ENCODE measurements around the gene ATG16L1.

ATG16L1 gene

DNA sequence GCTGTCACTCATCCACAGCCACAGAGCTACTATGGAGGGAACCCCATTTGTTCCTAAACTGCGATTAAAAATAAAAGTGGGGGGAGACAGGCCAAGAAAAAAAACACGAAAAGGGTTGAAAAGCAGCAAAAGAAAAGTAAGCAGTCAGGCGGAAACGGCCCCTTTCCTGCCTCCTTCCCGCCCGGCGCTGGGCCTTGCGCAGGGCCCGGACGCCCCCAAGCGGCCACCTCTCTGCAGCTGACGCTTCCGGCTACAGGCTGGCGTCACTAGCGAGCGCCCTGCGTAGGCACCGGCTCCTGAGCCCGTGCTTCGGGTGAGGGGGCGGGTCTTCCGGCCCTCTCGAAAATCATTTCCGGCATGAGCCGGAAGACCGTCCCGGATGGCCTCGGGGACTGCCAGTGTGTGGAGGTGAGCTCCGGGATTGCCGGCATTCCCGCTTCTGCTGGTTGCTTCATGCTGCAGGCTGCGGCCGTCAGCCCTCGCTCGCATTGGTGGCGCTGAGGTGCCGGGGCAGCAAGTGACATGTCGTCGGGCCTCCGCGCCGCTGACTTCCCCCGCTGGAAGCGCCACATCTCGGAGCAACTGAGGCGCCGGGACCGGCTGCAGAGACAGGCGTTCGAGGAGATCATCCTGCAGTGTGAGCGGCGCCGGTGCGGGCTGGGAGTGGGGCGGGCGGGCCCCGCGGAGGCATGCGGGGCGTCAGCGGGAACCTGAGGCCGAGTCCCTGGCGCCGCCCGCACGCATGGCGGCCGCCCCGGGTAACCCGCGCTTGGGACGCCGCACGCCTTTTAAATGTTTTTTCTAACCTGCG lies at the start of gene ATG16L1:
ATG16L1 (plus strand) TSS at position 368 of the 811 bp plus-strand sequence; CDS start at position 523, 155 bp downstream.
- in situ Hi-C loops (cut with MboI; ENCODE audit: low sequenced_read_pairs), result no loop called here

DNA sequence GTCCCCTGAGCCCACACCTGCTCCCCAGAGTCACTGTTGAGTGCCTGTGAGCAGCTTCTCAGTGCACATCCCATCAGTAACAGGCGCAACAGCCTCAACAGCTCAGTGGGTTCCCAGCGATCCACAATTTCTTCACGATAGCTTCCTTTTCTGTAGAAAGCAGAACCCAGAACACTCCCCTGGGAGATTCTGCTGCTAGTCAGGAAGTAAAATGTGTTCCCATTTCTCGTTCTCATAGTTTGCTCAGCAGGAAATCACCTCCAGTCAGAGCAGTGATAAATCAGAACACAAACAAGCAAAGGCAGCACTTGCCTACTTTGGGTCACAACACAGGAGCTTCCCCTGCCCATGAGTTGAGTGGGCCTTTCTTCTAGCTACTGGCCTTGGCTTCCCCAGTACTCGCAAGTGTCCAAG lies 48.9 kb upstream of the ATG16L1 start:
- in situ Hi-C loops (cut with MboI; ENCODE audit: low sequenced_read_pairs), result no loop called here

DNA sequence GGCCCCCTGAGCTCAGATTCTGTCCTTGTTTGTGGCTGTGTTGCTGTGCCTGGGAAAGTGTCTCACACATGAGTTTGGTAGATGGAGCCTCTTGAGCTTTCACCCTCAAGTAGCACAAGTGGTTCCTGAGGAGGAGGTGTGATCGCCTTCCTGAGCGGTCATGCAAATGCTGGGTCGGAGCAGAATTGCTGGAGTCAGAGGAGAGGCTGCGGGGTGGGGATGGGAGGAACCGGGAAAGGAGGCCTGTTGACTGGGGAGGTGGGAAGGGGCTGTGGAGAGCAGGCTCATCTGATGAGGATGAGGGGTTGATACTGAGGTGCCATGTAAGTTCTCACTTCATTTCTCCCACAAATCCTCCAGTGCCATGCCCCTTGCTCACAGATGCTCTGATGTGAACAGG lies 48.4 kb upstream of the ATG16L1 start:
- in situ Hi-C loops (cut with MboI; ENCODE audit: low sequenced_read_pairs), result no loop called here

DNA sequence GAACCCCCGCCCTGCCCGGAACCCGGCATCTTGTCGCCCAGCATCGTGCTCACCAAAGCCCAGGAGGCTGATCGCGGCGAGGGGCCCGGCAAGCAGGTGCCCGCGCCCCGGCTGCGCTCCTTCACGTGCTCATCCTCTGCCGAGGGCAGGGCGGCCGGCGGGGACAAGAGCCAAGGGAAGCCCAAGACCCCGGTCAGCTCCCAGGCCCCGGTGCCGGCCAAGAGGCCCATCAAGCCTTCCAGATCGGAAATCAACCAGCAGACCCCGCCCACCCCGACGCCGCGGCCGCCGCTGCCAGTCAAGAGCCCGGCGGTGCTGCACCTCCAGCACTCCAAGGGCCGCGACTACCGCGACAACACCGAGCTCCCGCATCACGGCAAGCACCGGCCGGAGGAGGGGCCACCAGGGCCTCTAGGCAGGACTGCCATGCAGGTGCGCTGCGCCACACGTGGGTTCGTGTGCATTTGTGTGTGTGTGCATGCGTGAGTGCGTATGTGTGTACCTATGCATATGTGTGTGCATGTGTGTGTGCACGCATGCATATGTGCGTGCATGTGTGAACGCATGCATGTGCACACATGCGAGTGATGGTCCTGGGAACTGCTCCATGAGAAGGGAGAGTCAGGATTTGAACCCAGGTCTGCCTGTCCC lies 47.1 kb upstream of the ATG16L1 start:
- in situ Hi-C loops (cut with MboI; ENCODE audit: low sequenced_read_pairs), result no loop called here

DNA sequence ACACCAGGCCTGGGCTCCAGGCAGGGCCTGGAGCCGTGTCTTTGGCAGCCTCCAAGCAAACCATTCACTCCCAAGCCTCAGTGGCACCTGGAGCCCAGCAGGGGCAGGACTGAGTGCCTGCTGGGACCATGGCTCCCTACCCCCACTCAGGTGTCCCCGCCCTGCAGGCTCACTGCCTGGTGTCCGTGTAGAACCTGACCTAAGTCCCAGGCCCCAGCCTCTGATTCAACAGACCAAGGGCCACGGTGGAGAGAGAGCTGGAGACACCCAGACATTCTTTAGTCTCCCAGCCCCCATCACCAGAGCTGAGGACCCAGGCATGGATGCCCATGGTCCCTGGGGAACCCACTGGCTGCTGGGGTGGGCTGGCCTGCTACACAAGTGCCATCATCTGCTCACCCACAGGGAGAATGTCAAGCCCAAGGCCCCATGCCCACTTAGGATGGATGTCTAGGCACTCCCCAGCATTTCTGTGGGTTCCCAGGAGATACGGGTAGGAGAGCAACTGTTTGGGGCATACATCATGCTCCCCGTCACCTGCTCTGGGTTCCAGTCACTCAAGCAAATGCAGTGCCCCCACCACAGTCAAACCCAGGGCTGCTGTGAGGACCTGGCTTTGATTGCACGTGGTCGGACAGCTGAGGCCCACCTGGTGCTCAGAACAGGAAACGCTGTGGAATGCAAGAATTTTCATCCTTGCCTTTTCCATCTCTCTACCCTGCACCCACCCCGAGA lies 42.9 kb upstream of the ATG16L1 start:
- in situ Hi-C loops (cut with MboI; ENCODE audit: low sequenced_read_pairs), result no loop called here

DNA sequence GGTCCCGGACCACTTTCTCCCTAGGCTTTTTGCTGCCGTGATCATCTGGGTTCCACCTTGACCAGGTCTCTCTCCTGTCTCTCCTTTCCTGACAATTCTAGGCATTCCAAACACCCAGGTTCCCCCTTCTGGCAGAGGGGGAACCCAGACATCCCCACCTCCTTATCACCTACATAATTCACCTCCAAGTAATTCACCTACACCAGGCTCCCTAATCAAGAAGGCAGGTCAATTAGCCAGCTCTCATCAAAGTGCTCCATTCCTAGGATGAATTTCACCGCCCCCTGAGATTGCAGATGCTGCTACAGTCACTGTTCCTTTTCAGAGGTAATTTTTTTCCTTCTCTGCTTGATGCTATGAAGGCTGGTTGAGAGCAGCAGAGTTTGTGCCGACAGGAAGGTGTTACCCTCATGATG lies 42.3 kb upstream of the ATG16L1 start:
- in situ Hi-C loops (cut with MboI; ENCODE audit: low sequenced_read_pairs), result no loop called here

DNA sequence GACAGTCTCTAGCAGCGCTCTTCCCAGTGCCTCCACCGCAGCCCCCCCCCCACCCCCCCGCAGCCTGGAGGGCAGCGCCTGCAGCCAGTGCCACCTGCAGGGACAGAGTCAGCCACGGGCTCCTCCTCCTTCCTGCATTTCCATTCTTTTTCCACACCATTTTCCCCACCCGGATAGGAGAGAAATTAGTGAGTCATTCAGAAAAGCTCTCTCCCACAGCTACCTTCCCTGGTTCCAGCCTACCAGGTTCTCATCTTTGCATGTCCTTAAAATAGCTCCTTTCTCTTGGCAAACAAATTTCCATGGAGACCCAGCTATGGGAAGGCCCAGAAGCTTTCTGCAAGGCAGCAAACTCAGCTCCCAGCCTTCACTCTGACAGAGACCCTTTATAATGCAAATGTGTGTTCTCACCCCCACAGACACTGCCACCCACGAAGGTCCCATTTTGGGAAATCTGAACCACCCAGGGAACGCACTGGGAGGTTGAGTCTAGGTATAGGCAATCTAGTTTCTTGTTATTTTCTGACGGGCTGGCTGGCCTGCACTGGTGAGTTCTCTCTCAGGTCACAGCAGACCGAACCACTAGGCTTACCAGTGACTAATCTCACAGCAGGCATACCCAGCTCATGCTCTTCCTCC lies 41.8 kb upstream of the ATG16L1 start:
- in situ Hi-C loops (cut with MboI; ENCODE audit: low sequenced_read_pairs), result no loop called here

DNA sequence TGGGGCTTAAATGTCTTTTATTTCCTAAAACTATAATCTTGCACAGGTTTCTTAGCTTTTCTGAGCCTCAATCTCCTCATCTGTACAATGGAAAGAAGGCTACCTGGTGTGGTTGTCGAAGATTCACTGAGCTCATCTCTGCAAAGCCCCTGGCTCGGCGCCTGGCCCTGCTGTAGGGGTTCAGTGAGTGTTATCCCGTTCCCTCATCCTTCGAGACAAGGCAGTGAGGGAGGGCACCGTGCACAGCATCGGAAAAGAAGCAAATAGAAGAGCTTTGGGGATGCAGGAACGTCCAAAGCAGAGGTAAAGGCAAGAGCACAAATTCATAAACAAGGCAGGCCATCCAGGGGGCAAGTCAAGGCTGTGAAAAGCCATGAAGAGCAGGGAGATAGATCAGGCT lies 41.2 kb upstream of the ATG16L1 start:
- in situ Hi-C loops (cut with MboI; ENCODE audit: low sequenced_read_pairs), result no loop called here

DNA sequence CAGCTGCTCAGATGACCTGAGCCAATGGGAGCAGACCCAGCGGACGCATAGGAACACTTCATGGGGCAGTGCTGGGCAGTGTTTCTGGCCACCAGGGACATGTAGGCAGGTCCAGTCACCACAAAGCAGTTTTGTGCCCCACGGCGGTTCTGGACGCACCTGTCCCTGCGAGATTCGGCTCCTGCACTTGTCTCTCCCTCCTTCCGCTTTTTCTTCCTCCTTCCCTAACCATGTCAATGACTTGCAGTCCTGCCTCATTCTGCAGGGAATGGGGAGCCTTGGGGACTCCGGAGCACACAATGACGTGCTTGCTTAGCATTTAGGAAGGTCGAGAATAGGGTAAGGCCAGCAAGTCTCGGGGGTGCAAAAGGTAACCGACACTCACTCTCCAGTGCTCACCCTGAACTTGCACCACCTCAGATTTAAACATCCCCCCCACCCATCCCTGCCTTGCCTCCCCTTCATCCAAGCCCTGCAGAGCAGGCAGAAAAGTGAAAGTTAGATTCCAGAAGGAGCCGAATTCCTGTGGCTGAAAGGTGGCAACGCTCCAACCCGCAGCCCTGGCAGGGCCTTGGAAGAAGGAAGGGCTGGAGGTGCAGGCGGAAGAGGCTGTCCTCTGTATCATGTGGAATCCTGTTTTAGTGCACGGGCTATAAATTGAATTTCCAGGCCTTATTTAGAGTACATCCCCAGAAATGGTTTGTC lies 40.5 kb upstream of the ATG16L1 start:
- in situ Hi-C loops (cut with MboI; ENCODE audit: low sequenced_read_pairs), result no loop called here

DNA sequence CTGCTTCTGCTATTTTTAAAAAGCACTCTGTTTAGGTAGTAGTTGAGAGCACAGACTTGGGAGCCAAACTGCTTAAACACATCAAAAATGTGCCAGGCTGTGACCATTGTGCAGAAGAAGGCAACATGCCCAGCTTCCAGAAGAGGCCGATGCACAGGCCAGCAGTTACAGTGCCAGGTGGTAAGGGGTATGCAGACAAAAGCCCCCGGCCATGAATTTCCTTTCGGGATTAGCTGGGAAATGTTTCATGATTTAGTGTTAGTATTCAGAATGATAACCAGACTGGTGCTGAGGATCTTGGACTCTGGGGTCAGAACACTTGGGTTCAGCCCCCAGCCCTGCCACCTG lies 40.0 kb upstream of the ATG16L1 start:
- in situ Hi-C loops (cut with MboI; ENCODE audit: low sequenced_read_pairs), result no loop called here

DNA sequence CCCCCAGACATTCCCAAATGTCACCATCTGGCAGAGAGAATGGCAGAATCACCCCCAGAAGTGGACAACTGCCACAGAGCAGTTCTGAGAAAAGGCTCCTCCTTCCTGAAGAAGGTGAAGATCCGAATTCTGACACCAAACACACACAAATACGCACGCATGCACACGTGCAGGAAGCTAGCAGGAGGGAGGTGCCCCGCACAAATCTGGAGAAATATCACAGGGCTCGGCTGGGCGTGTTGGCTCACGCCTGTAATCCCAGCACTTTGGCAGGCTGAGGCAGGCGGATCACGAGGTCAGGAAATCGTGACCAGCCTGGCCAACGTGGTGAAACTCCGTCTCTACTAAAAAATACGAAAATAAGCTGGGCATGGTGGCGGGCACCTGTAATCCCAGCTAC lies 38.5 kb upstream of the ATG16L1 start:
- in situ Hi-C loops (cut with MboI; ENCODE audit: low sequenced_read_pairs), result no loop called here

DNA sequence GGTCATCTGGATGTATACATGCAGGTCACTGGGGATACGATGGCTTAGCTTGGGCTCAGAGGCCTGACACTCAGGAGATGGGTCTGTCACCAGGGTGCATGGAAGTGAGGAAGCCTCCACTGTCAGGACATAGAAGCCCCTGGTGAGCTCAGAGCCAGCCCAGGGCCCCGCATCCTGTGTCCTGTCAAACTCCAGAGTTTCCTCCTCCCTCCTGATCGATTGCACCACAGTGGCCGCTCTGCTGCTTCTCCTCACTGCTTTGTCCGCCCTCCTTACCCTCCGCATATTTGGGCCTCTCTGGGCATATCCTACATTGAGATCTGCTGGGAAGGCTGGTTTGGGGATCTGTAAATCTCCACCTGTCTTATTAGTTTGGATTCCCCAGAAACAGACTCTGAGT lies 37.5 kb upstream of the ATG16L1 start:
- in situ Hi-C loops (cut with MboI; ENCODE audit: low sequenced_read_pairs), result no loop called here

DNA sequence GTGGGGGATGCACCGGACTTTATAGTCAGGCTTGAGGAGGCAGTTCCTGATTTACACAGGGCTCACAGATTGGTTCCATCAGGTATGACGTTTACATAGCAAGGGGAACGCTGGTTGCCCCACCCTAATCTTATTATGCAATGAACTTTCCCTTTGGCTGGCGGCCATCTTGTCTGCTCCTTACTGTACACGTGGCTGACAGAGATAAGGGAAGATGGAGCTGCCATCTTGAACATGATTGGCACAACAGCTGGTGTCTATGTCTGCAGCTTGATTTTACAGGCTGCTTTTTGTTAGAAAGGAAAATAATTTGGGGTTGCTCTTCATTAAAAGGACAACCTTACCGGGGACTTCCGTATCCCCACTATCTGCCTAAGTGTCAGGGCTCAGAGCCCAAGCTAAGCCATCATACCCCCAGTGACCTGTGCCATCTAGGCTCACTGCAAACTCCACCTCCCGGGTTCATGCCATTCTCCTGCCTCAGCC lies 33.5 kb upstream of the ATG16L1 start:
- in situ Hi-C loops (cut with MboI; ENCODE audit: low sequenced_read_pairs), result no loop called here

DNA sequence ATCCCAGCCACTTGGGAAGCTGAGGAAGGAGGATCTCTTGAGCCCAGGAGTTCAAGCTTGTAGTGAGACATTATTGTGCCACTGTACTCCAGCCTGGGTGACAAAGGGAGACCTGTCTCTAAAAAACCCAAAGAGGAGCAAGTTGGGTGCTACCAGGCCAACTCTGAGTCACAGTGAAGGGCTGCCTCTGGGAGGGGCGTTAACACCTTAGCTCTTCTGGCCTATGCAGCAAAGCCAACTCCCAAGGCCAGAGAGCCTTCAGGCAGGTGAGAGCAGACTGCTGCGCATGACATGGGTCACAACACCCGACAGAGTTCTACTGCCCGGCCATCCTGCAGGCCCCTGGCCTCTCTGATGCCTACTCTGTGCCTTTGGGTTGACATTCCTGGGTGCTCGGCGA lies 32.6 kb upstream of the ATG16L1 start:
- in situ Hi-C loops (cut with MboI; ENCODE audit: low sequenced_read_pairs), result no loop called here

DNA sequence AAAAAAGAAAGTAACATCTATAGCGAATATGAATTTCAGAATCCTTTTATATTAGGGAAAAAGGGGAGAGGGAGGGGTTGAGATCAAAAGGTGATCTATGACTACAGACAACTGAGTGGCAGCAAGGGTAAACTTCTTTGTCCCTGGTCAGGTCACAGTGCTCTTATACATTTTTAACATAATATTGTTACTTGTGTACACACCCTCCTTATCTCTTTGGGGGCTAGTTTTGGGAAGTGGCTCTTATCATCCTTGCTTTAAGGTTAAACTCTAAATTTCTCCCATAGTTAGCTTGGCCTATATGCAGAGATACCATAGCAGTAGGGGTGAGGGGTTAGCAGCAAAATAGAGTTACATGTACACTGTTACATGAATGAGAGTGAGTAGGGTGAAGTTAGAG lies 31.6 kb upstream of the ATG16L1 start:
- in situ Hi-C loops (cut with MboI; ENCODE audit: low sequenced_read_pairs), result no loop called here

DNA sequence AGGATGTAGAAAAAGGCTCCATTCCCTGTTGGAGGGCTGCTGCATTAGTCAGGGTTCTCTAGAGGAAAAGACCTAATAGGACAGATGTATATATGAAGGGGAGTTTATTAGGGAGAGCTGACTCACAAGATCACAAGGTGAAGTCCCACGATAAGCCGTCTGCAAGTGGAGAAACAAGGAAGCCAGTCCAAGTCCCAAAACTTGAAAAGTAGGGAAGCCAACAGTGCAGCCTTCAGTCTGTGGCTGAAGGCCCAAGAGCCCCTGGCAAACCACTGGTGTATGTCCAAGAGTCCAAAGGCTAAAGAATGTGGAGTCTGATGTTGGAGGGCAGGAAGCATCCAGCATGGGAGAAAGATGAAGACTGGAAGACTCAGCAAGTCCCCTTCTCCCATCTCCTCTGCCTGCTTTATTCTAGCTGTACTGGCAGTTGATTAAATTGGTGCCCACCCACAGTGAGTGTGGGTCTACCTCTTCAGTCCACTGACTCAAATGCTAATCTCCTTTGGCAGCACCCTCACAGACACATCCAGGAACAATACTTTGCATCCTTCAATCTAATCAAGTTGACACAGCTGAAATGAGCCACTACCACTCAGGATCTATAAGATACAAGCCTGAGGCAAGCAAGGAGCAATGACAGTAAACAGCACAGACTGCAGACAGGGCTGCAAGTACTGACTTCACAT lies 30.0 kb upstream of the ATG16L1 start:
- in situ Hi-C loops (cut with MboI; ENCODE audit: low sequenced_read_pairs), result no loop called here

DNA sequence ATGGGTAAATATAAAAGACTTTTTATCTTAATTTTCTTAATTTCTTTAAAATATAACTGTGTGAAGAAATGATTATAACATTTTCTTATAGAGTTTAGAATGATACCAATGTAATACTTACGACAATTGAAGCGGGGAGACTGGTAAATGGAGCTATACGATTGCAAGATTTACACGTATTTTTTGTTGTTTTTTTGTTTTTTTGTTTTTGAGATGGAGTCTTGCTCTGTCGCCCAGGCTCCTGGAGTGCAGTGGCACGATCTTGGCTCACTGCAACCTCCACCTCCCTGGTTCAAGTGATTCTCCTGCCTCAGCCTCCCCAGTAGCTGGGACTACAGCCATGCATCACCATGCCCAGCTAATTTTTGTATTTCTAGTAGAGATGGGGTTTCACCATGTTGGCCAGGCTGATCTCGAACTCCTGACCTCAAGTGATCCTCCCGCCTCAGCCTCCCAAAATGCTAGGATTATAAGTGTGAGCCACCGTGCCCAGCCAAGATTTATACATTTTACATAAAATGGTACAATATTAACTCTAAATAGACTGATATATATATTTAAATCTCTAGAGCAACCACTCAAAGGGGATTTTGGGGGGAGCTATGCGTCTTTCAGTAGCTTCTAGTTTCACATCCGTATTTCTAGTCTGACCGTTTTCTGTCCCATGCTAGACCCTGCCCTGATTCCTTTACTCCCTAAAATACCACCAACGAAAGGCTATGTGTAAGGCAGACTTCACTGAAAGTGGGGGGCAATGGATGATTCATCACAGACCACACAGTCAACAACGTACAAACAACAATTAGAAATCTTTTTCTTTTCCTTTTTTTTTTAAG lies 28.2 kb upstream of the ATG16L1 start:
- in situ Hi-C loops (cut with MboI; ENCODE audit: low sequenced_read_pairs), result no loop called here

DNA sequence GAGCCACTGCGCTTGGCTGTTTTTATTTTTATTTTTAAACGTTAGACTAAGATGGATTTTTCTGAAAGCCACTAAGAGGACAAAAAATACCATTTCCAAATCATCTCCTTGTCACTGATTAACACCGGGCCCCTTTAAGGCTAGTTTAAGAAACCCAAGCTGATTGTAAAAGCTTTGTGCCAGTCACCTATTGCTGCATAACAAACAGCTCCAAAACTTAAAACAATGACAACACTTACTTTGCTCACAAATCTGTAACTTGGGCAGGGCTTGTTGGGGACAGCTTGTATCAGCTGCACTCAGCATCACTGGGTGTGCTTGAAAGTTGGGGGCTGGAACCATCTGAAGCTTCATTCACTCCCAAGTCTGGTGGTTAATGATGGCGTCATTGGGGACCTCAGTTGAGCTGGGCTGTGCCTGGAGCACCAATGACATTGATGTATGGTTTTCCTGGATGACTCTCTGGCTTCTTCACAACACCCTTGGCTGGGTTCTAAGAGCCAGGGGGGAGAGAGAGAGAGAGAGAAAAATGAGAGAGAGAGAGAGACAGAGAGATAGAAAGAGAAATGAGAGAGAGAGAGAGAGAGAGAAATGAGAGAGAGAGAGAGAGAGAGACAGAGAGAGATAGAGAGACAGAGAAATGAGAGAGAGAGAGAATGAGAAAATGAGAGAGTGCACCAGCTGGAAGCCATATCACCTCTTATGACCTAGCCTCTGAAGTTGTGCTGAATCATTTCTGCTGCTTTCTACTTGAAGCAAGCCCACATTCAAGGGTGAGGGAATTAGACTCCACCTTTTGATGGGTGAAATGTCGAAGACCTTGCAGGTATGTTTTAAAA lies 26.0 kb upstream of the ATG16L1 start:
- in situ Hi-C loops (cut with MboI; ENCODE audit: low sequenced_read_pairs), result no loop called here
